HepG2 (cell line): ENCODE data around the gene UBC. TPM values are rescaled to one million over a fixed set of nuclear protein-coding genes. Genes with fewer than 3 reads are reported as not detected.

Source experiments
- CHD4 ChIP-seq: fragments of 200-600 bp; sonication (generic); IDR thresholded peaks from 2 replicates; pipeline ENCODE4 v1.7.0; 2017; ENCODE audit warnings: mild to moderate bottlenecking, low read length, borderline replicate concordance
- GATAD2A ChIP-seq: IDR thresholded peaks from 2 replicates; pipeline ENCODE4 v1.6.1; 2016
- ISL2 ChIP-seq: sonication (generic); formaldehyde crosslinking; IDR thresholded peaks from 2 replicates; pipeline ENCODE4 v1.5.0; 2020; ENCODE audit warnings: missing genetic modification reagents
- KLF12 ChIP-seq: sonication (generic); formaldehyde crosslinking; IDR thresholded peaks from 2 replicates; pipeline ENCODE4 v1.4.0; 2020; ENCODE audit warnings: missing genetic modification reagents, borderline replicate concordance
- NCOA2 ChIP-seq: sonication (generic); formaldehyde crosslinking; IDR thresholded peaks from 2 replicates; pipeline ENCODE4 v1.8.0; 2022; ENCODE audit warnings: inconsistent platforms
- TCF7 ChIP-seq: sonication (generic); IDR thresholded peaks from 2 replicates; pipeline ENCODE4 v1.6.1; 2016; ENCODE audit warnings: antibody characterized with exemption, low read depth
- ZC3H13 ChIP-seq: sonication (generic); formaldehyde crosslinking; IDR thresholded peaks from 2 replicates; pipeline ENCODE4 v1.8.1; 2023; ENCODE audit warnings: mild to moderate bottlenecking, missing genetic modification reagents, moderate library complexity
- polyA plus RNA-seq, 8 experiments: library from polyadenylated mRNA; depleted of rRNA in 3 of 8; stranded (reverse) in 7 of 8; unstranded in 1 of 8; fragments of >200 nt; fragmentation: Illumina TruSeq in 4 of 8; extraction: Trizol in 4 of 8; gene quantifications; 2 replicates each; pipeline versions ENCODE4 v1.2.1 to v1.2.3, GENCODE V29; 2011 to 2016; ENCODE audit warnings: low read depth in 4 of 8, missing spikeins in 1 of 8, mixed read lengths in 1 of 8; ENCODE audit not compliant: insufficient read depth in 1 of 8
- total RNA-seq, 5 experiments: library from RNA; depleted of rRNA; stranded (reverse); fragments of >200 nt; fragmentation: Illumina TruSeq; extraction: Trizol; gene quantifications; 2 replicates each; pipeline ENCODE4 v1.2.3, GENCODE V29; 2016; ENCODE audit warnings: low read depth in 1 of 5
- TF ChIP-seq, protein P1 (sequence below): sonication (generic); formaldehyde crosslinking; IDR thresholded peaks from 2 replicates; pipeline ENCODE4 v1.4.0; 2020; ENCODE audit warnings: low read depth, missing genetic modification reagents
- TF ChIP-seq, protein P2 (sequence below): sonication (generic); formaldehyde crosslinking; IDR thresholded peaks from 2 replicates; pipeline ENCODE4 v1.5.1; 2020; ENCODE audit warnings: missing genetic modification reagents, mild to moderate bottlenecking, borderline replicate concordance
- TF ChIP-seq, protein P3 (sequence below): IDR thresholded peaks from 2 replicates; pipeline ENCODE4 v1.6.1; 2016; ENCODE audit warnings: mild to moderate bottlenecking
- TF ChIP-seq, protein P4 (sequence below): sonication (generic); formaldehyde crosslinking; IDR thresholded peaks from 2 replicates; pipeline ENCODE4 v1.5.1; 2020; ENCODE audit warnings: mild to moderate bottlenecking, missing genetic modification reagents, borderline replicate concordance

The UBC gene
- total and polyA plus RNA-seq, 2 of the 13 experiments (the other 11 are each of a cell fraction or from before 2014, with no cell fraction given), result 805 to 1,432 TPM

DNA sequence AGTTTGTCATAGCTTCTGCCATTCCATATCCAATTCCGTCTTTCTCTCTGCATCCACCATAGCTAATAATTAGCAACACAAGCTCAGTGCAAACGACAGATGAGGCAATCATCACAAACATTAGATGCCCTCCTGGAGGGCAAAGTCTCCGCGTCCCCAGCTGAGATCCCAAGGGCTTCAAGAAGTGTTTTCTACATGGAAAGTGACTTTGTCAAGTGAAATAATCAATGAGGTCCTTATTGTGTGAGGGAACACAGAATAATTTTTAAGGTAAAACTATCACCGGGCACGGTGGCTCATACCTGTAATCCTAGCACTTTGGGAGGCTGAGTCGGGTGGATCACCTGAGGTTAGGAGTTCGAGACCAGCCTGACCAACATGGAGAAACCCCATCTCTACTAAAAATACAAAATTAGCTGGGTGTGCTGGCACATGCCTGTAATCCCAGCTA is 14.1 kb downstream of the UBC start (continued):
- TF ChIP-seq, protein P1, sequence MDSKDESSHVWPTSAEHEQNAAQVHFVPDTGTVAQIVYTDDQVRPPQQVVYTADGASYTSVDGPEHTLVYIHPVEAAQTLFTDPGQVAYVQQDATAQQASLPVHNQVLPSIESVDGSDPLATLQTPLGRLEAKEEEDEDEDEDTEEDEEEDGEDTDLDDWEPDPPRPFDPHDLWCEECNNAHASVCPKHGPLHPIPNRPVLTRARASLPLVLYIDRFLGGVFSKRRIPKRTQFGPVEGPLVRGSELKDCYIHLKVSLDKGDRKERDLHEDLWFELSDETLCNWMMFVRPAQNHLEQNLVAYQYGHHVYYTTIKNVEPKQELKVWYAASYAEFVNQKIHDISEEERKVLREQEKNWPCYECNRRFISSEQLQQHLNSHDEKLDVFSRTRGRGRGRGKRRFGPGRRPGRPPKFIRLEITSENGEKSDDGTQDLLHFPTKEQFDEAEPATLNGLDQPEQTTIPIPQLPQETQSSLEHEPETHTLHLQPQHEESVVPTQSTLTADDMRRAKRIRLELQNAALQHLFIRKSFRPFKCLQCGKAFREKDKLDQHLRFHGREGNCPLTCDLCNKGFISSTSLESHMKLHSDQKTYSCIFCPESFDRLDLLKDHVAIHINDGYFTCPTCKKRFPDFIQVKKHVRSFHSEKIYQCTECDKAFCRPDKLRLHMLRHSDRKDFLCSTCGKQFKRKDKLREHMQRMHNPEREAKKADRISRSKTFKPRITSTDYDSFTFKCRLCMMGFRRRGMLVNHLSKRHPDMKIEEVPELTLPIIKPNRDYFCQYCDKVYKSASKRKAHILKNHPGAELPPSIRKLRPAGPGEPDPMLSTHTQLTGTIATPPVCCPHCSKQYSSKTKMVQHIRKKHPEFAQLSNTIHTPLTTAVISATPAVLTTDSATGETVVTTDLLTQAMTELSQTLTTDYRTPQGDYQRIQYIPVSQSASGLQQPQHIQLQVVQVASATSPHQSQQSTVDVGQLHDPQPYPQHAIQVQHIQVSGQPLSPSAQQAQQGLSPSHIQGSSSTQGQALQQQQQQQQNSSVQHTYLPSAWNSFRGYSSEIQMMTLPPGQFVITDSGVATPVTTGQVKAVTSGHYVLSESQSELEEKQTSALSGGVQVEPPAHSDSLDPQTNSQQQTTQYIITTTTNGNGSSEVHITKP (CRISPR knock-in tag), result peak; percentile 48; the same call in 1 of the 2 replicates
- TF ChIP-seq GATAD2A (CRISPR knock-in tag) (peak; percentile 95), TCF7 (0 out of 2 replicates have a peak, but pooled peaks have one; percentile 11), ISL2 (CRISPR knock-in tag) (peak; percentile 64), KLF12 (CRISPR knock-in tag) (0 out of 2 replicates have a peak, but pooled peaks have one; percentile 50), ZC3H13 (CRISPR knock-in tag) (peak; percentile 75; the same call in 1 of the 2 replicates), CHD4 (peak; percentile 79; the same call in 1 of the 2 replicates), NCOA2 (CRISPR knock-in tag) (peak; percentile 83)
- TF ChIP-seq, protein P2, sequence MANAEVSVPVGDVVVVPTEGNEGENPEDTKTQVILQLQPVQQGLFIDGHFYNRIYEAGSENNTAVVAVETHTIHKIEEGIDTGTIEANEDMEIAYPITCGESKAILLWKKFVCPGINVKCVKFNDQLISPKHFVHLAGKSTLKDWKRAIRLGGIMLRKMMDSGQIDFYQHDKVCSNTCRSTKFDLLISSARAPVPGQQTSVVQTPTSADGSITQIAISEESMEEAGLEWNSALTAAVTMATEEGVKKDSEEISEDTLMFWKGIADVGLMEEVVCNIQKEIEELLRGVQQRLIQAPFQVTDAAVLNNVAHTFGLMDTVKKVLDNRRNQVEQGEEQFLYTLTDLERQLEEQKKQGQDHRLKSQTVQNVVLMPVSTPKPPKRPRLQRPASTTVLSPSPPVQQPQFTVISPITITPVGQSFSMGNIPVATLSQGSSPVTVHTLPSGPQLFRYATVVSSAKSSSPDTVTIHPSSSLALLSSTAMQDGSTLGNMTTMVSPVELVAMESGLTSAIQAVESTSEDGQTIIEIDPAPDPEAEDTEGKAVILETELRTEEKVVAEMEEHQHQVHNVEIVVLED (CRISPR knock-in tag), result 0 out of 2 replicates have a peak, but pooled peaks have one; percentile 20
- TF ChIP-seq, protein P3, sequence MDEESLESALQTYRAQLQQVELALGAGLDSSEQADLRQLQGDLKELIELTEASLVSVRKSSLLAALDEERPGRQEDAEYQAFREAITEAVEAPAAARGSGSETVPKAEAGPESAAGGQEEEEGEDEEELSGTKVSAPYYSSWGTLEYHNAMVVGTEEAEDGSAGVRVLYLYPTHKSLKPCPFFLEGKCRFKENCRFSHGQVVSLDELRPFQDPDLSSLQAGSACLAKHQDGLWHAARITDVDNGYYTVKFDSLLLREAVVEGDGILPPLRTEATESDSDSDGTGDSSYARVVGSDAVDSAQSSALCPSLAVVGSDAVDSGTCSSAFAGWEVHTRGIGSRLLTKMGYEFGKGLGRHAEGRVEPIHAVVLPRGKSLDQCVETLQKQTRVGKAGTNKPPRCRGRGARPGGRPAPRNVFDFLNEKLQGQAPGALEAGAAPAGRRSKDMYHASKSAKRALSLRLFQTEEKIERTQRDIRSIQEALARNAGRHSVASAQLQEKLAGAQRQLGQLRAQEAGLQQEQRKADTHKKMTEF (CRISPR knock-in tag), result peak; percentile 66
- TF ChIP-seq, protein P4, sequence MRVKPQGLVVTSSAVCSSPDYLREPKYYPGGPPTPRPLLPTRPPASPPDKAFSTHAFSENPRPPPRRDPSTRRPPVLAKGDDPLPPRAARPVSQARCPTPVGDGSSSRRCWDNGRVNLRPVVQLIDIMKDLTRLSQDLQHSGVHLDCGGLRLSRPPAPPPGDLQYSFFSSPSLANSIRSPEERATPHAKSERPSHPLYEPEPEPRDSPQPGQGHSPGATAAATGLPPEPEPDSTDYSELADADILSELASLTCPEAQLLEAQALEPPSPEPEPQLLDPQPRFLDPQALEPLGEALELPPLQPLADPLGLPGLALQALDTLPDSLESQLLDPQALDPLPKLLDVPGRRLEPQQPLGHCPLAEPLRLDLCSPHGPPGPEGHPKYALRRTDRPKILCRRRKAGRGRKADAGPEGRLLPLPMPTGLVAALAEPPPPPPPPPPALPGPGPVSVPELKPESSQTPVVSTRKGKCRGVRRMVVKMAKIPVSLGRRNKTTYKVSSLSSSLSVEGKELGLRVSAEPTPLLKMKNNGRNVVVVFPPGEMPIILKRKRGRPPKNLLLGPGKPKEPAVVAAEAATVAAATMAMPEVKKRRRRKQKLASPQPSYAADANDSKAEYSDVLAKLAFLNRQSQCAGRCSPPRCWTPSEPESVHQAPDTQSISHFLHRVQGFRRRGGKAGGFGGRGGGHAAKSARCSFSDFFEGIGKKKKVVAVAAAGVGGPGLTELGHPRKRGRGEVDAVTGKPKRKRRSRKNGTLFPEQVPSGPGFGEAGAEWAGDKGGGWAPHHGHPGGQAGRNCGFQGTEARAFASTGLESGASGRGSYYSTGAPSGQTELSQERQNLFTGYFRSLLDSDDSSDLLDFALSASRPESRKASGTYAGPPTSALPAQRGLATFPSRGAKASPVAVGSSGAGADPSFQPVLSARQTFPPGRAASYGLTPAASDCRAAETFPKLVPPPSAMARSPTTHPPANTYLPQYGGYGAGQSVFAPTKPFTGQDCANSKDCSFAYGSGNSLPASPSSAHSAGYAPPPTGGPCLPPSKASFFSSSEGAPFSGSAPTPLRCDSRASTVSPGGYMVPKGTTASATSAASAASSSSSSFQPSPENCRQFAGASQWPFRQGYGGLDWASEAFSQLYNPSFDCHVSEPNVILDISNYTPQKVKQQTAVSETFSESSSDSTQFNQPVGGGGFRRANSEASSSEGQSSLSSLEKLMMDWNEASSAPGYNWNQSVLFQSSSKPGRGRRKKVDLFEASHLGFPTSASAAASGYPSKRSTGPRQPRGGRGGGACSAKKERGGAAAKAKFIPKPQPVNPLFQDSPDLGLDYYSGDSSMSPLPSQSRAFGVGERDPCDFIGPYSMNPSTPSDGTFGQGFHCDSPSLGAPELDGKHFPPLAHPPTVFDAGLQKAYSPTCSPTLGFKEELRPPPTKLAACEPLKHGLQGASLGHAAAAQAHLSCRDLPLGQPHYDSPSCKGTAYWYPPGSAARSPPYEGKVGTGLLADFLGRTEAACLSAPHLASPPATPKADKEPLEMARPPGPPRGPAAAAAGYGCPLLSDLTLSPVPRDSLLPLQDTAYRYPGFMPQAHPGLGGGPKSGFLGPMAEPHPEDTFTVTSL (CRISPR knock-in tag), result peak; percentile 82; the same call in 1 of the 2 replicates
